Left forelimb (tissue), 1 donor: ENCODE data around the gene CLECL1.
"Not testable (repeated sequence)": the region's sequence is repeated elsewhere in the genome, so short reads cannot be mapped to it uniquely, and the experiment has no call there.

ENCODE experiments used
- DNase-seq: peaks from one replicate; pipeline ENCODE4 v3.0.0-alpha.2; 2018; ENCODE audit warnings: low spot score

CLECL1 gene

GRCh38 chr12:9695150-9695549 is 37.7 kb downstream of the CLECL1 start:
- not testable (repeated sequence) for DNase-seq

- DNase-seq = no peak
Observed at GRCh38 chr12:9694241-9694640, 38.7 kb downstream of the CLECL1 start.

GRCh38 chr12:9692909-9693308 is 40.0 kb downstream of the CLECL1 start:
- no peak for DNase-seq

GRCh38 chr12:9687228-9687627 is 45.7 kb downstream of the CLECL1 start:
- no peak for DNase-seq

DNA sequence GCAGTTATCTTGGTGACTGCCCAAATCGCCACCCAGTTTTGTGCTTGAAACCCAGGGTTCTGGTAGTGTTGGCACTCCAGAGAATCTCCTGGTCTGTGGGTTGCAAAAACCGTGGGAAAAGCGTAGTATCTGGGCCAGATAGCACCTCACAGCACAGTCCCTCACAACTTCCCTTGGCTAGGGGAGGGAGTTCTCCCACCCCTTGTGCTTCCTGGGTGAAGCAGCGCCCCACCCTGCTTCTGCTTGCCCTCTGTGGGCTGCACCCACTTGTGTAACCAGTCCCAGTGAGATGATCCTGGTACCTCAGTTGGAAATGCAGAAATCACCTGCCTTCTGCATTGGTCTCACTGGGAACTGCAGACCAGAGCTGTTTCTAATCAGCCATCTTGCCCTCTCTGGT is 47.0 kb downstream of the CLECL1 start:
- no peak for DNase-seq

DNA sequence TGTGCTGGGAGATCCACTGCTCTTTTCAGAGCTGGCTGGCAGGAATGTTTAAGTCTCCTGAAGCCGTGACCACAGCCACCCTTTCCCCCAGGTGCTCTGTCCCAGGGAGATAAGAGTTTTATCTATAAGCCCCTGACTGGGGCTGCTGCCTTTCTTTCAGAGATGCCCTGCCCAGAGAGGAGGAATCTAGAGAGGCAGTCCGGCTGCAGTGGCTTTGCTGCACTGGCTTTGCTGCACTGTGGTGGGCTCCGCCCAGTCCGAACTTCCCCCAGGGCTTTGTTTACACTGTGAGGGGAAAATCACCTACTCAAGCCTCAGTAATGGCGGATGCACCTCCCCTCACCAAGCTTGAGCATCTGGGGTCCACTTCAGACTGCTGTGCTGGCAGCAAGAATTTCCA is 47.5 kb downstream of the CLECL1 start:
- not testable (repeated sequence) for DNase-seq

- DNase-seq = not testable (repeated sequence)
Observed at GRCh38 chr12:9682949-9683348, 49.9 kb downstream of the CLECL1 start.

DNA sequence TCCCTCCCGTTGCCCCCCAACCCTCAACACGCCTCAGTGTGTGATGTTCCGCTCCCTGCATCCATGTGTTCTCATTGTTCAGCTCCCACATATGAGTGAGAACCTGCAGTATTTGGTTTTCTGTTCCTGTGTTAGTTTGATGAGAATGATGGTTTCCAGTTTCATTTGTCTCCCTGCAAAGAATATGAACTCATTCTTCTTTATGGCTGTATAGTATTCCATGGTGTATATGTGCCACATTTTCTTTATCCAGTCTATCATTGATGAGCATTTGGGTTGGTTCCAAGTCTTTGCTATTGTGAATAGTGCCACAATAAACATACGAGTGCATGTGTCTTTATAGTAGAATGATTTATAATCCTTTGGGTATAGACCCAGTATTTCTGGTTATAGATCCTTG is 50.4 kb downstream of the CLECL1 start:
- not testable (repeated sequence) for DNase-seq

GRCh38 chr12:9674226-9674590 is 58.7 kb downstream of the CLECL1 start:
- DNase-seq = no peak

- no peak for DNase-seq
Observed at GRCh38 chr12:9673404-9674225, 59.3 kb downstream of the CLECL1 start.
